Stimulated activated CD4-positive, alpha-beta T cell treated with anti-CD3 and anti-CD28 coated beads, Interleukin-1b, Interleukin-23, amount 100 ng/mL, for 48 hours (primary cell): ENCODE results near the gene MGAT2.
"Not testable (repeated sequence)": the region's sequence is repeated elsewhere in the genome, so short reads cannot be mapped to it uniquely, and the experiment has no call there.

Experiments used
- DNase-seq: peaks from one replicate; pipeline ENCODE4 v3.0.0-alpha.2; 2020

Gene MGAT2

DNA sequence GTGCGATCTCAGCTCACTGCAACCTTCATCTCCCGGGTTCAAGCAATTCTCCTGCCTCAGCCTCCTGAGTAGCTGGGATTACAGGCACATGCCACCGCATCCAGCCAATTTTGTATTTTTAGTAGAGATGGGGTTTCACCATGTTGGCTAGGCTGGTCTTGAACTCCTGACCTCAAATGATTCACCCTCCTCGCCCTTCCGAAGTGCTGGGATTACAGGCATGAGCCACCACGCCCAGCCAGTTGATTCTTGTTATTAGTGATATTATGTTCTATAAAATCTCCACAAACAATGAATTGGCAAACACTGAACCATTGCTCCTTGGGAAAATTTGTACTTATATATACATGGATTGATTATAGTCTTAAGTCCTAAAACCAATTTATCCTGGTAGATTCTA is 36.9 kb downstream of the MGAT2 start:
- DNase-seq, result not testable (repeated sequence)

DNA sequence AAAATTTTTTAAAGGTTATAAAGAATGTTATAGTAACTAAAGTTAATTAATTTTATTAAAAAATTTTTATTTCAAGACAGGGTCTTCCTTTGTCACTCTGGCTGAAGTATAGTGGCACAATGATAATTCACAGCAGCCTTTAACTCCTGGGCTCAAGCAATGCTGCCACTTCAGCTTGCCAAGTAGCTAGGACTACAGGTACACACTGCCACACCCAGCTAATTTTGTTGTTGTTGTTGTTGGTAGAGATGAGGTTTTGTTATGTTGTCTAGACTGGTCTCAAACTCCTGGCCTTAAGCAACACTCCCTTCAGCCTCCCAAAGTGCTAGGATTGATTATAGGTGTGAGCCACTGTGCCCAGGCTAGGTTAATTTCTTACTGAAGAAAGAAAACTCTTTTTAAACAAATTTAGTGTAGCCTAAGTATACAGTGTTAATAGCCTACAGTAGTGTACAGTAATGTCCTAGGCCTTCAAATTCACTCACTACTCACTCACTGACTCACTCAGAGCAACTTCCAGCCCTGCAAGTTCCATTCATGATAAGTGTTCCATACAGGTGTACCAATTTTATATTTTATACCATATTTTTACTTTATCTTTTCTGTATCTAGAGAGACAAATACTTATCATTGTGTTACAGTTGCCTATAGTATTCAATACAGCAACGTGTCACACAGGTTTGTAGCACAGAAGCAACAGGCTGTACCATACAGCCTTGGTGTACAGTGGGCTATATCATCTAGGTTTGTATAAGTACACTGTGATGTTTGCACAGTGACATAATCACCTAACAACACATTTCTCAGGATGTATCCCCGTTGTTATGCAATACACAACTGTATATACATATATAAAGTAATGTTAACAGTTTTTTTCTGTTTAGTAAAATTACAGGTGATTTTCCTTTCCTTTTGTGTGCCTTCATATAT is 39.2 kb downstream of the MGAT2 start:
- DNase-seq, result no peak

DNA sequence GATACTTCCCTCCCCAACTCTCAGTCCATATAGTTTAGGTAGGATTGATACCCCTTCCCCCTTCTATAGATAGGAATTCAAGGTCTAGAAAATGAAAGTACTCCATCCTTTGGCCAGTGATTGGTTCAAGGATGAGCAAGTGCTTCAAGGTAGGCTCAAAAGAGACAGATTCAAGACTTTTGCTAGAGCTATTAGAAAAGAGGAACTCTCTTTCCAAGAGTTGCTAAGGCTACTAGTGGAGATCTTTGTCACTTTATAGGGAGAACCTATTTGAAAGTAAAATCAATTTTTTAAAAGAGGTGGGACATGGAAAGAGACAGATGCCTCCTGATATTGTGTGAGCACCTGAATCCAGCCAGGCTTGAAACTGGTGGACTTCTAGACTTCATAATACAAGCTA is 49.9 kb downstream of the MGAT2 start:
- DNase-seq, result no peak
